Skeletal muscle cell (primary cell): ENCODE data around the gene SLC2A13.
"Not testable (repeated sequence)": the region's sequence is repeated elsewhere in the genome, so short reads cannot be mapped to it uniquely, and the experiment has no call there.

ENCODE experiments used
- DNase-seq: peaks from one replicate; pipeline ENCODE4 v3.0.0-alpha.2; 2010; ENCODE audit warnings: low read depth
- H3K4me3 ChIP-seq: 2 replicates; pipeline ENCODE4 v1.5.1; 2011; ENCODE audit warnings: low read depth, mild to moderate bottlenecking, control low read depth, low read length, moderate library complexity

SLC2A13 gene

GRCh38 chr12:39892146-39892545 lies 213.7 kb downstream of the SLC2A13 start:
- no peak overlapping the region for H3K4me3 ChIP-seq
- DNase-seq: peak; percentile 11

- DNase-seq: no peak
- no peak overlapping the region for H3K4me3 ChIP-seq
Measured at GRCh38 chr12:39887856-39888255, 218.0 kb downstream of the SLC2A13 start.

- H3K4me3 ChIP-seq: no peak overlapping the region
- no peak for DNase-seq
Measured at GRCh38 chr12:39886106-39886505, 219.8 kb downstream of the SLC2A13 start.

GRCh38 chr12:39884616-39885125 lies 221.2 kb downstream of the SLC2A13 start:
- DNase-seq: no peak
- no peak overlapping the region for H3K4me3 ChIP-seq

- no peak for DNase-seq
- no peak overlapping the region for H3K4me3 ChIP-seq
Measured at GRCh38 chr12:39883411-39883810, 222.5 kb downstream of the SLC2A13 start.

- H3K4me3 ChIP-seq: no peak overlapping the region
Measured at GRCh38 chr12:39878753-39879152, 227.1 kb downstream of the SLC2A13 start.

GRCh38 chr12:39875721-39876120 lies 230.2 kb downstream of the SLC2A13 start:
- DNase-seq: no peak

More at GRCh38 chr12:39878753-39879152, 227.1 kb downstream of the SLC2A13 start:
- no peak for DNase-seq

GRCh38 chr12:39874785-39875184 lies 231.1 kb downstream of the SLC2A13 start:
- DNase-seq: no peak
- H3K4me3 ChIP-seq: no peak overlapping the region

More at GRCh38 chr12:39875721-39876120, 230.2 kb downstream of the SLC2A13 start:
- no peak overlapping the region for H3K4me3 ChIP-seq

GRCh38 chr12:39873065-39873464 lies 232.8 kb downstream of the SLC2A13 start:
- H3K4me3 ChIP-seq: no peak overlapping the region
- DNase-seq: no peak

GRCh38 chr12:39872425-39872824 lies 233.5 kb downstream of the SLC2A13 start:
- DNase-seq: no peak
- H3K4me3 ChIP-seq: no peak overlapping the region

- no peak for DNase-seq
- no peak overlapping the region for H3K4me3 ChIP-seq
Measured at GRCh38 chr12:39868328-39868725, 237.6 kb downstream of the SLC2A13 start.

- no peak for DNase-seq
- H3K4me3 ChIP-seq: no peak overlapping the region
Measured at GRCh38 chr12:39867631-39868327, 238.1 kb downstream of the SLC2A13 start.

GRCh38 chr12:39866135-39866534 lies 239.7 kb downstream of the SLC2A13 start:
- H3K4me3 ChIP-seq: no peak overlapping the region
- DNase-seq: no peak

- DNase-seq: no peak
Measured at GRCh38 chr12:39860695-39861094, 245.2 kb downstream of the SLC2A13 start.

GRCh38 chr12:39853003-39853402 lies 252.9 kb downstream of the SLC2A13 start:
- DNase-seq: no peak
- H3K4me3 ChIP-seq: no peak overlapping the region

More at GRCh38 chr12:39860695-39861094, 245.2 kb downstream of the SLC2A13 start:
- H3K4me3 ChIP-seq: no peak overlapping the region

GRCh38 chr12:39852346-39852745 lies 253.5 kb downstream of the SLC2A13 start:
- H3K4me3 ChIP-seq: no peak overlapping the region
- no peak for DNase-seq

GRCh38 chr12:39848218-39848617 lies 257.7 kb downstream of the SLC2A13 start:
- not testable (repeated sequence) for DNase-seq, H3K4me3 ChIP-seq

GRCh38 chr12:39846971-39847650 lies 258.8 kb downstream of the SLC2A13 start:
- no peak overlapping the region for H3K4me3 ChIP-seq
- DNase-seq: no peak

- H3K4me3 ChIP-seq: no peak overlapping the region
- no peak for DNase-seq
Measured at GRCh38 chr12:39846304-39846703, 259.6 kb downstream of the SLC2A13 start.

GRCh38 chr12:39840422-39840821 lies 265.5 kb downstream of the SLC2A13 start:
- no peak overlapping the region for H3K4me3 ChIP-seq
- no peak for DNase-seq

GRCh38 chr12:39839072-39839471 lies 266.8 kb downstream of the SLC2A13 start:
- no peak for DNase-seq
- no peak overlapping the region for H3K4me3 ChIP-seq
